Endothelial cell of umbilical vein (primary cell): ENCODE data around the gene FAM171A2.

Experiments used
- EZH2 ChIP-seq: IDR thresholded peaks from 2 replicates; pipeline ENCODE4 v1.6.1; 2012; ENCODE audit warnings: borderline replicate concordance, low read depth, mild to moderate bottlenecking, moderate library complexity, low read length, inconsistent platforms; ENCODE audit not compliant: severe bottlenecking
- POLR2AphosphoS5 ChIP-seq: IDR thresholded peaks from 2 replicates; pipeline ENCODE4 v1.6.1; 2012; ENCODE audit warnings: low read depth, mild to moderate bottlenecking, control low read depth, low read length, moderate library complexity; ENCODE audit not compliant: insufficient read depth
- TF ChIP-seq, protein P1 (sequence below): IDR thresholded peaks from 2 replicates; pipeline ENCODE4 v1.6.1; 2011; ENCODE audit not compliant: insufficient read depth, insufficient read length
- TF ChIP-seq, protein P2 (sequence below), 2 donors: IDR thresholded peaks; 1 replicate in 1 of 2; 2 replicates in 1 of 2; pipeline ENCODE4 v1.5.1; 2011; ENCODE audit warnings: low read length in 2 of 2, mild to moderate bottlenecking in 2 of 2, moderate library complexity in 2 of 2, control low read depth in 1 of 2, inconsistent platforms in 1 of 2, low read depth in 1 of 2; ENCODE audit not compliant: insufficient read depth in 1 of 2; ENCODE audit errors: extremely low read depth in 1 of 2

DNA sequence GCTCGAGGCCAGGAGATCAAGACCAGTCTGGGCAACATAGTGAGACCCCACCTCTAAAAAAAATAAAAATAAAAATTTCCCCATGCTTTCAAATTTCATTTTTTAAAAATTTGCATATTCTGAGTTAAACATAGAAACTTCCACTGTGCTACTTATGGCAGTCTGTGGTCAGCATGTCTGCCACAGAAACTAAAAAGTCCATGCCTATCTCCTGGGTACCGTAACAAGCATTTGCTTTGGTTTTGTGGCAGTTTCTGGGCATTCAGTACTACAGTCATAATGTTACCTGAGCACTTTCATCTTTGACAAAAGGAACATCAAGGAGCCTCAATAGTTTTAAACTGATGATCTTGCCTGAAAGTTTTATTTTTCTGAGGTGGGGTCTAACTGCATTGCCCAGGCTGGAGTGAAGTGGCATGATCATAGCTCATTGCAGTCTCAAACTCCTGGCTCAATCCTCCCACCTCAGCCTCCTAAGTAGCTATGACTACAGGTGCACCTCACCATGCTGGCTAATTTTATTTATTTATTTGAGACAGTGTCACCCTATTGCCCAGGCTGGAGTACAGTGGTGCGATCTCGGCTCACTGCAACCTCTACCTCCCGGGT lies 39.0 kb upstream of the FAM171A2 start:
- TF ChIP-seq, protein P1, sequence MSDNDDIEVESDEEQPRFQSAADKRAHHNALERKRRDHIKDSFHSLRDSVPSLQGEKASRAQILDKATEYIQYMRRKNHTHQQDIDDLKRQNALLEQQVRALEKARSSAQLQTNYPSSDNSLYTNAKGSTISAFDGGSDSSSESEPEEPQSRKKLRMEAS = no peak
- TF ChIP-seq, protein P2, sequence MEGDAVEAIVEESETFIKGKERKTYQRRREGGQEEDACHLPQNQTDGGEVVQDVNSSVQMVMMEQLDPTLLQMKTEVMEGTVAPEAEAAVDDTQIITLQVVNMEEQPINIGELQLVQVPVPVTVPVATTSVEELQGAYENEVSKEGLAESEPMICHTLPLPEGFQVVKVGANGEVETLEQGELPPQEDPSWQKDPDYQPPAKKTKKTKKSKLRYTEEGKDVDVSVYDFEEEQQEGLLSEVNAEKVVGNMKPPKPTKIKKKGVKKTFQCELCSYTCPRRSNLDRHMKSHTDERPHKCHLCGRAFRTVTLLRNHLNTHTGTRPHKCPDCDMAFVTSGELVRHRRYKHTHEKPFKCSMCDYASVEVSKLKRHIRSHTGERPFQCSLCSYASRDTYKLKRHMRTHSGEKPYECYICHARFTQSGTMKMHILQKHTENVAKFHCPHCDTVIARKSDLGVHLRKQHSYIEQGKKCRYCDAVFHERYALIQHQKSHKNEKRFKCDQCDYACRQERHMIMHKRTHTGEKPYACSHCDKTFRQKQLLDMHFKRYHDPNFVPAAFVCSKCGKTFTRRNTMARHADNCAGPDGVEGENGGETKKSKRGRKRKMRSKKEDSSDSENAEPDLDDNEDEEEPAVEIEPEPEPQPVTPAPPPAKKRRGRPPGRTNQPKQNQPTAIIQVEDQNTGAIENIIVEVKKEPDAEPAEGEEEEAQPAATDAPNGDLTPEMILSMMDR (IDR thresholded peaks at IDR 0.05; ENCODE audit: extremely low read depth in 1 of 2, insufficient read depth in 1 of 2, low read depth in 1 of 2, low read length in 2 of 2) = no peak
- TF ChIP-seq POLR2AphosphoS5 (no peak), EZH2 (no peak)
